Right atrium auricular region (tissue), 2 donors: Measurements from ENCODE around the gene KATNB1. TPM values are rescaled to one million over a fixed set of nuclear protein-coding genes. Genes with fewer than 3 reads are reported as not detected.

ENCODE experiments used
- DNase-seq: peaks from one replicate; pipeline ENCODE4 v3.0.0-alpha.2; 2019; ENCODE audit warnings: low spot score
- H3K27ac ChIP-seq, 2 donors: fragments of 200-600 bp; sonication (generic); 1 replicate in 1 of 2; 2 replicates in 1 of 2; pipeline ENCODE4 v1.5.1; 2016 to 2019
- H3K27me3 ChIP-seq, 2 donors: fragments of 200-600 bp; sonication (generic); one replicate each; pipeline versions ENCODE4 v1.5.1 to v1.6.0; 2017 to 2019
- H3K36me3 ChIP-seq: fragments of 200-600 bp; sonication (generic); one replicate; pipeline ENCODE4 v1.5.1; 2016
- H3K4me1 ChIP-seq, 2 donors: fragments of 200-600 bp; sonication (generic); one replicate each; pipeline versions ENCODE4 v1.5.1 to v1.6.0; 2017 to 2019
- H3K4me3 ChIP-seq, 2 donors: fragments of 200-600 bp; sonication (generic); 1 replicate in 1 of 2; 2 replicates in 1 of 2; pipeline ENCODE4 v1.5.1; 2017 to 2019; ENCODE audit warnings: mild to moderate bottlenecking in 1 of 2, moderate library complexity in 1 of 2
- H3K9me3 ChIP-seq, 2 donors: fragments of 200-600 bp; sonication (generic); one replicate each; pipeline ENCODE4 v1.5.1; 2019
- CTCF ChIP-seq, 2 donors: fragments of 200-600 bp; sonication (generic); IDR thresholded peaks; one replicate each; pipeline ENCODE4 v1.5.1; 2019; ENCODE audit warnings: antibody characterized with exemption in 2 of 2
- total RNA-seq, 2 donors: library from RNA; depleted of rRNA; stranded (reverse); fragments of >200 nt; gene quantifications; one replicate each; pipeline ENCODE4 v1.1.0, GENCODE V29; 2016

The KATNB1 gene
- total RNA-seq, 2 donors from 2014 or later, result 11.7 TPM

GRCh38 chr16:57740423-57741071 lies 5.0 kb downstream of the KATNB1 start:
- Histone ChIP-seq H3K36me3 (no peaks in the 10 kb centered on the region), H3K4me1 (peaks cover 0 to 13% of the 10 kb centered on the region in 2 donors), H3K27ac (no peak overlapping the region), H3K4me3 (no peak overlapping the region), H3K9me3 (no peaks in the 10 kb centered on the region), H3K27me3 (no peaks in the 10 kb centered on the region)
- no peak for DNase-seq
- no peak for TF ChIP-seq CTCF (IDR thresholded peaks at IDR 0.05)

- no peak for DNase-seq
- Histone ChIP-seq H3K27me3 (no peaks in the 10 kb centered on the region), H3K27ac (no peak overlapping the region)
These were observed 6.2 kb downstream of the KATNB1 start for GRCh38 chr16:57741660-57742191.

GRCh38 chr16:57742543-57742942 lies 7.0 kb downstream of the KATNB1 start:
- no peak for DNase-seq
- Histone ChIP-seq H3K27me3 (no peaks in the 10 kb centered on the region), H3K4me3 (no peak overlapping the region), H3K36me3 (no peaks in the 10 kb centered on the region), H3K27ac (no peak overlapping the region), H3K4me1 (no peaks in the 10 kb centered on the region), H3K9me3 (no peaks in the 10 kb centered on the region)
- no peak for TF ChIP-seq CTCF (IDR thresholded peaks at IDR 0.05)

More at GRCh38 chr16:57741660-57742191, 6.2 kb downstream of the KATNB1 start:
- TF ChIP-seq CTCF (IDR thresholded peaks at IDR 0.05), result no peak
- Histone ChIP-seq H3K9me3 (no peaks in the 10 kb centered on the region), H3K4me3 (no peak overlapping the region), H3K4me1 (peaks cover 0 to 5% of the 10 kb centered on the region in 2 donors), H3K36me3 (no peaks in the 10 kb centered on the region)

- Histone ChIP-seq H3K36me3 (no peaks in the 10 kb centered on the region), H3K4me3 (no peak overlapping the region)
- no peak for DNase-seq
These were observed 7.9 kb downstream of the KATNB1 start for GRCh38 chr16:57743458-57743857.

GRCh38 chr16:57743886-57744641 lies 8.5 kb downstream of the KATNB1 start:
- no peaks in the 10 kb centered on the region for H3K36me3 ChIP-seq
- no peaks in the 10 kb centered on the region for H3K4me1 ChIP-seq
- no peak for DNase-seq
- no peak for TF ChIP-seq CTCF (IDR thresholded peaks at IDR 0.05)
- H3K27ac ChIP-seq, result no peak overlapping the region
- H3K9me3 ChIP-seq, result no peaks in the 10 kb centered on the region
- no peak overlapping the region for H3K4me3 ChIP-seq
- H3K27me3 ChIP-seq, result no peaks in the 10 kb centered on the region

More at GRCh38 chr16:57743458-57743857, 7.9 kb downstream of the KATNB1 start:
- no peaks in the 10 kb centered on the region for H3K27me3 ChIP-seq
- no peaks in the 10 kb centered on the region for H3K4me1 ChIP-seq
- H3K27ac ChIP-seq, result no peak overlapping the region
- H3K9me3 ChIP-seq, result no peaks in the 10 kb centered on the region
- no peak for TF ChIP-seq CTCF (IDR thresholded peaks at IDR 0.05)
